Naive thymus-derived CD8-positive, alpha-beta T cell (primary cell): ENCODE measurements around the gene S100A12. TPM values are rescaled to one million over a fixed set of nuclear protein-coding genes. Genes with fewer than 3 reads are reported as not detected.
A peak's percentile ranks its signal among the peaks of the same experiment; 100 is the strongest.

Experiments
- ATAC-seq, 2 donors: fragments of 150-1000 bp; cut with Tn5 transposase in 1 of 2; sonication (Bioruptor Pico), chemical (Tn5 transposase) in 1 of 2; 1 replicate in 1 of 2; 2 replicates in 1 of 2; pipeline ENCODE4 v1.10.0; 2021; ENCODE audit warnings: mild to moderate bottlenecking in 2 of 2, moderate library complexity in 2 of 2
- POLR2A ChIA-PET: fragments of 350-600 bp; sonication (Branson Sonifier 250); formaldehyde crosslinking; loops from one replicate; lab custom pipeline; 2021; ENCODE audit warnings: antibody characterized with exemption; lab: Charles Lee
- DNase-seq, 10 donors: peaks; one replicate each; pipeline versions ENCODE4 v3.0.0 to v3.0.0-alpha.2; 2020 to 2022
- H3K27ac Mint-ChIP-seq, 10 donors: one replicate each; pipeline ENCODE4 v1.8.0; 2020 to 2022; ENCODE audit warnings: mild to moderate bottlenecking in 10 of 10, mixed read lengths in 10 of 10, moderate library complexity in 4 of 10, inconsistent platforms in 1 of 10
- H3K27me3 Mint-ChIP-seq, 5 donors: one replicate each; pipeline ENCODE4 v1.8.0; 2021 to 2022; ENCODE audit warnings: mixed read lengths in 5 of 5
- H3K36me3 Mint-ChIP-seq, 3 donors: one replicate each; pipeline ENCODE4 v1.8.0; 2020 to 2022; ENCODE audit warnings: mixed read lengths in 3 of 3, mild to moderate bottlenecking in 2 of 3, inconsistent platforms in 1 of 3
- H3K4me1 Mint-ChIP-seq, 4 donors: one replicate each; pipeline ENCODE4 v1.8.0; 2021 to 2022; ENCODE audit warnings: mixed read lengths in 4 of 4
- H3K4me3 Mint-ChIP-seq, 10 donors: one replicate each; pipeline ENCODE4 v1.8.0; 2020 to 2022; ENCODE audit warnings: mild to moderate bottlenecking in 10 of 10, mixed read lengths in 10 of 10, moderate library complexity in 6 of 10, inconsistent platforms in 1 of 10
- H3K9me3 Mint-ChIP-seq, 9 donors: one replicate each; pipeline ENCODE4 v1.8.0; 2020 to 2022; ENCODE audit warnings: mixed read lengths in 9 of 9, mild to moderate bottlenecking in 3 of 9, inconsistent platforms in 1 of 9, moderate library complexity in 1 of 9
- polyA plus RNA-seq, 3 donors: library from polyadenylated mRNA; unstranded; fragments of 300-500 nt; fragmentation: Illumina TruSeq; gene quantifications; one replicate each; pipeline ENCODE4 v1.2.3, GENCODE V29; 2021
- total RNA-seq, 8 experiments: library from RNA in 2 of 8; stranded (reverse) in 2 of 8; gene quantifications; one replicate each; pipeline ENCODE4 v1.2.3 and lab custom pipeline; 2021 to 2026

S100A12 gene
- total and polyA plus RNA-seq, 5 experiments from 2014 or later = 0.44 to 1.7 TPM; not detected in 3

DNA sequence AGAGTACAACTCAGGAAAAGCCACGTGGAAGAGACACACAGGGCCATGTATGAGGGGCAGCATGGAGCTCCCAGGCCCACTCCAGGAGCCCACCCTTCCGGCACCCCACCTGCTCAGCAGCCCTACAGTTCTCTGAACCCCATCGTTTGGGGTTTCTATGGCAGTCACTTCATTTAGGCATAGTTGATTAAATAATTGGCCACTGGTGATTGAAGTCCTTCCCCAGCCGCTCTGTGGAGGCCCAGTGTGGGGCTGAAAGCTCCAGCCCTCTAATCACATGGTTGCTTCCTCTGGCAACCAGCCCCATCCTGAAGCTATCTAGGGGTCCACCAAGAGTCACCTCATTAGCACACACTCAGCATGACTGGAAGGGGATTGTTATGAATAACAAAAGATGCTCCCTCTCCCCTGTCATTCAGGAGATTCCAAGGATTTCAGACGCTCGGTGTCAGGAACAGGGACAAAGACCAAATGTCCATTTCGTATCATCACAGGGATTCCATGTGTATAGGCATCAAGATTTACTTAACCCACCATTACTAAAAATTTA, 28.7 kb upstream of the S100A12 start:
- Mint-ChIP-seq H3K27ac (no peak overlapping the region), H3K27me3 (peaks cover 7 to 23% (median 10%) of the 10 kb centered on the region in 5 donors), H3K36me3 (peaks cover 3 to 12% (median 4%) of the 10 kb centered on the region in 3 donors), H3K9me3 (peaks cover 0 to 21% (median 7%) of the 10 kb centered on the region in 9 donors), H3K4me1 (peaks cover 10 to 23% (median 20%) of the 10 kb centered on the region in 4 donors), H3K4me3 (no peak overlapping the region)
- ATAC-seq (no peak), DNase-seq (no peak)
- POLR2A ChIA-PET = no interaction called here

GRCh38 chr1:153403421-153404085, 28.1 kb upstream of the S100A12 start:
- peaks cover 0 to 20% (median 3%) of the 10 kb centered on the region in 9 donors for H3K9me3 Mint-ChIP-seq
- no peak overlapping the region for H3K4me3 Mint-ChIP-seq
- ATAC-seq (no peak), DNase-seq (no peak)
- POLR2A ChIA-PET = no interaction called here
- no peak overlapping the region for H3K27ac Mint-ChIP-seq
- H3K4me1 Mint-ChIP-seq = peaks cover 10 to 23% (median 20%) of the 10 kb centered on the region in 4 donors
- H3K36me3 Mint-ChIP-seq = peaks cover 3 to 6% (median 3%) of the 10 kb centered on the region in 3 donors
- H3K27me3 Mint-ChIP-seq = peaks cover 6 to 23% (median 9%) of the 10 kb centered on the region in 5 donors

- POLR2A ChIA-PET = no interaction called here
- Mint-ChIP-seq H3K36me3 (no peaks in the 10 kb centered on the region), H3K4me3 (no peak overlapping the region), H3K27ac (peak overlapping the region in 1 of 10 donors; percentile 80), H3K4me1 (peaks cover 5 to 15% (median 11%) of the 10 kb centered on the region in 4 donors), H3K9me3 (peaks cover 0 to 10% (median 0%) of the 10 kb centered on the region in 9 donors), H3K27me3 (peaks cover 1 to 19% (median 6%) of the 10 kb centered on the region in 5 donors)
- DNase-seq = no peak
- no peak for ATAC-seq
These were observed 26.8 kb upstream of the S100A12 start for GRCh38 chr1:153402226-153402625.

- POLR2A ChIA-PET = no interaction called here
- H3K4me1 Mint-ChIP-seq = peaks cover 2 to 9% (median 4%) of the 10 kb centered on the region in 4 donors
- peaks cover 1 to 24% (median 7%) of the 10 kb centered on the region in 5 donors for H3K27me3 Mint-ChIP-seq
- no peaks in the 10 kb centered on the region for H3K36me3 Mint-ChIP-seq
- ATAC-seq (no peak), DNase-seq (no peak)
- peaks cover 0 to 6% (median 0%) of the 10 kb centered on the region in 9 donors for H3K9me3 Mint-ChIP-seq
- no peak overlapping the region for H3K27ac Mint-ChIP-seq
- no peak overlapping the region for H3K4me3 Mint-ChIP-seq
These were observed 26.0 kb upstream of the S100A12 start for GRCh38 chr1:153401461-153401860.

DNA sequence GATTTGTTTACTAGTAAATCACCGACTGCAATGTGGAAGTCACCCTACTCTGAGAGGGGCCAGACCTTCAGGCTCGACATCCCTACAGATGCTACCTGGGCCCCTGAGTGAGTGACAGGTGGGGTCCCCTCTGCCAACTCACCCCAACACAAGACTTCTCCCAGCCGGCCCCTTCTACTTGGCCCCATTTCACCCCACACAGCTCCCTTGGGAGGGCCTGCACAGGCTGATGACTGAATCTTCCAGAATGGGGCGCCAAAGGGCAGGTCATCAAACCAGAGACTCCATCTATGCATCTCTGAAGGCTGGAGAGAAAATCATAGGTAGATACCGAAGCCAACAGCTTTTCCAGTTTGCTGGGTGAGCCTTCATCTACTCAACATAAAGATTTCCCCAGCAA, 24.8 kb upstream of the S100A12 start:
- H3K27ac Mint-ChIP-seq = no peak overlapping the region
- ATAC-seq (no peak), DNase-seq (no peak)
- H3K36me3 Mint-ChIP-seq = no peaks in the 10 kb centered on the region
- H3K9me3 Mint-ChIP-seq = no peaks in the 10 kb centered on the region
- POLR2A ChIA-PET = no interaction called here
- H3K27me3 Mint-ChIP-seq = peaks cover 7 to 31% (median 15%) of the 10 kb centered on the region in 5 donors
- H3K4me1 Mint-ChIP-seq = peaks cover 0 to 6% (median 0%) of the 10 kb centered on the region in 4 donors
- no peak overlapping the region for H3K4me3 Mint-ChIP-seq

- H3K9me3 Mint-ChIP-seq = no peaks in the 10 kb centered on the region
- H3K4me3 Mint-ChIP-seq = no peak overlapping the region
- no peak for ATAC-seq
- no peaks in the 10 kb centered on the region for H3K36me3 Mint-ChIP-seq
- H3K27ac Mint-ChIP-seq = peak overlapping the region in 2 of 10 donors; percentile 12 to 35
- H3K4me1 Mint-ChIP-seq = peaks cover 0 to 4% (median 0%) of the 10 kb centered on the region in 4 donors
- H3K27me3 Mint-ChIP-seq = peaks cover 7 to 38% (median 18%) of the 10 kb centered on the region in 5 donors
- POLR2A ChIA-PET = no interaction called here
- no peak for DNase-seq
These were observed 24.1 kb upstream of the S100A12 start for GRCh38 chr1:153399401-153400055.

- Mint-ChIP-seq H3K4me1 (peaks cover 0 to 3% (median 0%) of the 10 kb centered on the region in 4 donors), H3K36me3 (no peaks in the 10 kb centered on the region), H3K27me3 (peaks cover 11 to 52% (median 24%) of the 10 kb centered on the region in 5 donors), H3K4me3 (no peak overlapping the region), H3K27ac (no peak overlapping the region), H3K9me3 (no peaks in the 10 kb centered on the region)
- DNase-seq = no peak
- ATAC-seq = no peak
- POLR2A ChIA-PET = no interaction called here
These were observed 22.7 kb upstream of the S100A12 start for GRCh38 chr1:153397924-153398651.

DNA sequence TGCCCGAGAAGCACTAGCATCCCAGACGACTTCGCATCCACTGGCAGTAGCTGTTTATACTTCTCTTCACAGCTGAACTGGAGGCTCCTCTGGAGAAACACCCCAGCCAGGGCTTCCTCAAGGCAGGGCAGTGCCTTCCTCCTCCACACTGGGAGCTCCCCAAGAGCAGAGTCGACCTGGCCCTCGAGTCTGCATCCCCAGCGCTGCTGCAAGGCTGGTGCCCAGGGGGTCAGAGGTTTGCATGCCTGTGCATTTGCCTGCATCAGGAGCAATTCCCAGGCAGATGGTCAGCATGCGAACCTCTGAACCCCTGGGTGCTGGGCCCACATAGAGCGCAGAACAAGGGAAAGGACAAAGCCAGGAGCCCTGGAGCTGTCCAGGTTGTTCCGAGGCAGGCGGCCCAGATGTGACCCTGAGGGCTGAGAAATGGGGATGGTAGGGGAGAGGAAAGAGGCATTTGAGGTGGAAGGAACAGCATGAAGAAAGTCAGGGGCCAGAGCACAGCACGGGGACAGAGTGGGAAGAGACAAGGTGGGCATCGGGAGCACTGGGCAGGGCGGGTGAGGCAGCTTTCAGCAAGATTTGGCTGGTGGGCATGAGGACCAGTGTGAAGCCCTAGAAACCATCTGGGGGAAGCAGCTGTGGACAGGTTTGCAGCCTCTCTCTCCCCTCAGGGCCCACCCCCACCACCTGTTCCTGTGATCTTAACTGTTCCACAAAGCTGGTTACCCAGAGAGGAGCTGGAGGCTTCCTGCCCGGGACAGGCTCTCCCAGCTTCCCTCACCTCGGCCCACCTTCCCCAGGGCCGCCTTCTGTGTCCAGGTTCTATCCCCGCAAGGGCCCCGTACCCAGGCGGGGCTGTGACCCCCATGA, 21.9 kb upstream of the S100A12 start:
- Mint-ChIP-seq H3K4me1 (peaks cover 0 to 3% (median 0%) of the 10 kb centered on the region in 4 donors), H3K27ac (peak overlapping the region in 1 of 10 donors; percentile 33), H3K27me3 (peaks cover 11 to 57% (median 26%) of the 10 kb centered on the region in 5 donors), H3K9me3 (no peaks in the 10 kb centered on the region), H3K4me3 (no peak overlapping the region), H3K36me3 (no peaks in the 10 kb centered on the region)
- DNase-seq (no peak), ATAC-seq (no peak)
- POLR2A ChIA-PET = no interaction called here

DNA sequence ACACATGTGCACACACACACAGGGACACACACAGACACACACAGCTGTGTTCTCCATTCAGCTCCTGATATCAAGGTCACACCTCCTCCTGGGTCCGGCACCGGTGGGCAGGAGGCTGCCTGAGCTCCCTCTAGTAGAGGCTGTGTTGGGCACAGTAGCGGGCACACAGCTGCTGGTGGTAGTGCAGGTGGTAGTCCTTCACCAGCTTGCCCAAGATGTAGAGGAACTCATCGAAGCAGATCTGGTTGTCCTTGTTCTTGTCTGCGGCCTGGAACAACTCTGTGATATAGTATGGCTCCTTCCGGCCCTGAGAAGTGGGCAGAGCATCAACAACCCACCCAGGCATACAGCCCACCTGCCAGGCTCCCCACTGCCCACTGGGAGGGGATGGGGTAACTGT, 21.0 kb upstream of the S100A12 start:
- H3K27ac Mint-ChIP-seq = peak overlapping the region in 1 of 10 donors; percentile 33
- no peak overlapping the region for H3K4me3 Mint-ChIP-seq
- POLR2A ChIA-PET = no interaction called here
- peaks cover 11 to 58% (median 28%) of the 10 kb centered on the region in 5 donors for H3K27me3 Mint-ChIP-seq
- no peak for DNase-seq
- no peaks in the 10 kb centered on the region for H3K9me3 Mint-ChIP-seq
- H3K4me1 Mint-ChIP-seq = peaks cover 0 to 3% (median 0%) of the 10 kb centered on the region in 4 donors
- no peaks in the 10 kb centered on the region for H3K36me3 Mint-ChIP-seq
- ATAC-seq = no peak

GRCh38 chr1:153395776-153396175, 20.4 kb upstream of the S100A12 start:
- H3K4me1 Mint-ChIP-seq = peaks cover 0 to 3% (median 0%) of the 10 kb centered on the region in 4 donors
- ATAC-seq (no peak), DNase-seq (no peak)
- no peak overlapping the region for H3K27ac Mint-ChIP-seq
- POLR2A ChIA-PET = no interaction called here
- peaks cover 11 to 65% (median 34%) of the 10 kb centered on the region in 5 donors for H3K27me3 Mint-ChIP-seq
- no peaks in the 10 kb centered on the region for H3K9me3 Mint-ChIP-seq
- H3K36me3 Mint-ChIP-seq = no peaks in the 10 kb centered on the region
- no peak overlapping the region for H3K4me3 Mint-ChIP-seq

- no peak for ATAC-seq
- Mint-ChIP-seq H3K4me1 (peaks cover 0 to 3% (median 0%) of the 10 kb centered on the region in 4 donors), H3K27ac (no peak overlapping the region), H3K9me3 (no peaks in the 10 kb centered on the region), H3K4me3 (no peak overlapping the region), H3K27me3 (peaks cover 11 to 69% (median 34%) of the 10 kb centered on the region in 5 donors), H3K36me3 (no peaks in the 10 kb centered on the region)
- no peak for DNase-seq
- POLR2A ChIA-PET = no interaction called here
These were observed 19.8 kb upstream of the S100A12 start for GRCh38 chr1:153395136-153395685.
